ENCODE measurements around the gene HIGD2A.
"Not testable (repeated sequence)": the region's sequence is repeated elsewhere in the genome, so short reads cannot be mapped to it uniquely, and the experiment has no call there.

The HIGD2A gene

DNA sequence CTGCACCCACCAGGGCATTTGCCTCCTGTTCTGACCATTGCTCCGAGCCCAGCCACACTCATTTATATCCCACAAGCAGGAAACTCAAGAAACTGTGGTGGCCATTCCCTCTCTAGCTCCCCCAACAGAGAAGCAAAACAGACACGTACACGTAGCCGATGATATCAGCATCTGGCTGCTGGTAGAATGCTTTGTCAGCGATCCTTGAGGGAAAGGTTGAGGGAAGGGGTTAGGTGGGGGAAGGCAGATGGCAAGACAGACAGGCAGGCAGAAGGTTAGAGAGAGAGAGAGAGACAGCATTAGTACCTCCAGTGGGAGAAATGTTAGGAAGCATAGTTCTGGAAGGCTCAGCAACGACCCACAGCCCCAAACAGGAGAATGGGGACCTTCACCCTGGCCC is 7.8 kb downstream of the HIGD2A start:
- DNase-seq, result no peak

DNA sequence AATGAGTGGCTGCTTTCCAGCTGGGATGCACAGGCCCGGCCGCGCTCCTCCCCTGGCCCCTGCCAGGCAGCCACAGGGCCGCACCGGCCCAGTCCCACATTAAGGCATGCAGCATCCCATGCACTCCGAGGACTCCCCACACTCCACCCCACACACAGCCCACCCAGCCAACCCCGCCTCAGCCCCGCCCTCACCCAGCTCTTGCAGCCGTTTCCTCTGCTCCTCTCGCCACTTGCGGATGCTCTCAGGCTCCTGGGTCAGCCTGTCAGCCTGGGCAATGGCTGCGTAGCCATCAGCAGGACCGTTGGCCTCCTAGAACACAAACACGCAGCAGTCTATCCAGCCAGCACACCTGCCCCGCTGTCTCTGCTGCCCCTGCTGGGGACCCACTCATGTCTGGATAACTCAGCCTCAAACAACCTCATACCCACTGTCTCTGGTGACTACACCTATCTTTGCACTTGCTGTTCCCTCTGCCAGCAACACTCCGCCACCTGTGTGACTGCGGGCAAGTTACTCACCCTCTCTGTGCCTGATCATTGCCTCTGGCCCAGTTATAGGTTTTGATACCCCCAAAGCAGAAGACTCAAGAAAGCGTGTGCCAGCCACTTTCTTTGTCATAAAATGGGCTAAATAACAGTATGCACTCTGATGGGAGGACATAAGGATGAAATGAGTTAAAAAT is 9.3 kb downstream of the HIGD2A start:
- DNase-seq, result no peak

DNA sequence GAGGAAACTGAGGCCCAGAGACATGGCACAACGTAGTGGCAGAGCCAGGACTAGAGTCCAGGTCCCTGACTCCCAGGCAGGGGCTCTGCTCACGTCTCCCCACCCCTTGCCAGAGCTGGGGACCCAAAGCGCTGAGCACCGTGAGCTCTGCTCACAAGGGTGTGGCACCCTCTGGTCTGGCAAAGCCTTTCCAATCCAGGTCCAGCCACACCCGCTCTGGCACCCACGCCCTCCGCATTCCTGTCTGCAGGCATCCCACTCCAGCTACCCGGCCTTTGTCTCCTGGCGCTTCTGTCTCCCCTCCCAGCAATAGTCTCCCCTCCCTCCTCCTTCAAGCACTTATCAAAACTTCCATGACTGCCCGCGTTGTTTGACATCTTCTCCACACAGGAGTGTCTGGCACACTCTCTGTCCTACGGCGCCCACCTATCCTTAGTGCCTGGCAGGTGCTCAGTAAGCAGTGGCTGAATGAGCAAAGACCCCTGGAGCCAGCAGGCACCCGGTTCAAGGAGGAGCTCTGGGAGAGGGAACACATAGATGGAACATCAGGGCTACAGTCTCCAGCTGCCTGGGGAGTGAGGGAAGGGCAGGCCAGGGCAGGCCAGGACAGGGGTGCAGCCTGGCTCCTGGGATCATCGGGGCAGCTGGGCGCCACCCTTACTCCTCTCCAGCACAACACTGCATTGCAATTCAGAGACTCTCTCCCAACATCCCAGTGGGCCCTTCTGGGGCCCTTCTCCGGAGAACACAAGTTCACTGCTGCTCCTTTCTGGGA is 12.0 kb downstream of the HIGD2A start:
- DNase-seq, result no peak

DNA sequence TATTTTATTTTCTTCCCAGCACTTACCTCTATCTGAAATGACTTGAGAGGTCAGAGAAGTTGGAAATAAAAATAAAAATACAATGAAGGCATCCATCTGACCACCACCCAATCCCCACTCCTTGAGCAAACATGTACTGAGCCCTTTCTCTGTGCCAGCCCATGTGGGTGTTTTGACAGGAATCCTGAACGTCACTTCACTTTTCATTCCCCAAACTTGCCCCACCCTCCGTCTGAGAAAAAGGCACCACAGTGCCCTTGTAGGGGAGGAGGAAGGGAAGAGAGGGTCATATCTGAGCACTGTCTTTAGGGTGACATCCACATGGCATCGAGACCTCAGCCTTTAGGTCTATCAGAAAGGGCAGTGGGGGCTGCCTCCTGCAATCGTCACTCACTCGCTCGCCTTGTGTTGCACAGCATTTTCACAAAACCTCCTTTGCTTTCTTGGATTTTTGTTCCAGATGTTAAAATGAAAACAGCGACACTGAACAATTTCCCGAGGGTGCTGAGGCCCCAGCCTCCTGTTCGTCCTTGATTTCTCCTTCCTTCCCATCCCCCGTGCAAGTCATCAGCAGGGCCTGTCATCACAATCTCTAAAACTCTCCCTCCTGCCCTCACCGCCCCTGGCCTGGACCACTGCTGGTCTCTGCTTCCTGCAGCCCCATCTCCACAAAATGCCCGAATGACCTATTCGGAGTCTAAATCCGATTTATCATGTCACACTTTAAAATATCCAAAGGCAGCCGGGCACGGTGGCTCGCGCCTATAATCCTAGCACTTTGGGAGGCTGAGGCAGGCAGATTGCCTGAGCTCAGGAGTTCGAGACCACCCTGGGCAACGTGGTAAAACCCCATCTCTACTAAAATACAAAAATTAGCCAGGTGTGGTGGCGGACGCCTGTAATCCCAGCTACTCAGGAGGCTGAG is 13.0 kb downstream of the HIGD2A start:
- DNase-seq, result no peak

DNA sequence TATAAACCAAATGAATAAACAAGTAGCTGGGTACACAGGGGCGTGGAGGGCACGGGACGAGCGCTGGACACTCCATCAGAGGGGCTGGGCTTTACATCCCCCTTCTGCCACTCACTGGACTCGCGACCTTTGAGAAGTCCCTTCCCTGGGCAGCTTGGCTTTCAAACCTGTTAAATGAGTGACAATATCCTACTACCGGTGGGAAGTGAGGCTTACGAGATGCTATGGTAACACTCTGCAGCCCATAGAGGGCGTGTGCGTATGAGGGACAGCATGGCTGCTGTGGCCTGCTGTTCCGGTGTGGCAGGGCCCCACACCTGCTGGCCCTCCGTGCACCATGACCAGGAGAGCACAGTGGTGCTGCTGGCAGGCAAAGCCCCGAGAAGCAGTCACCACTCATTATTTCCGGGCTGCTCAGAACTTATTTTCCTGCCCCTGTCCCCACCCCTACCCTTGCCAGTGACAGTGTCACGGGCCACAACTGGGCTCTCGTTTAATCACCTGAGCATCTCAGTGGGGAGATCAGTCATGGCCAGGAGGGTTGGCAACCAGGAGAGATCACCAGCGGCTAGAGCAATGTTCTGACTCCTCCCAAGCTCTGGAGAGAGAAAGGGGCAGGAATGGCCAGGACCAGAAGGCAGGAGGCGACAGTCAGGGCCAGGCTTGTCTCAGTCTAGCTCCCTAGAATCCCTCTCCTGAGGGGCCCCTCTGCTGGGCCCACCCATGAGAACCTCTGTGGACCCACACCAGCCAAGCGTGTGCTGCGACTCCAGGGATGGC is 17.3 kb downstream of the HIGD2A start:
- no peak for DNase-seq

DNA sequence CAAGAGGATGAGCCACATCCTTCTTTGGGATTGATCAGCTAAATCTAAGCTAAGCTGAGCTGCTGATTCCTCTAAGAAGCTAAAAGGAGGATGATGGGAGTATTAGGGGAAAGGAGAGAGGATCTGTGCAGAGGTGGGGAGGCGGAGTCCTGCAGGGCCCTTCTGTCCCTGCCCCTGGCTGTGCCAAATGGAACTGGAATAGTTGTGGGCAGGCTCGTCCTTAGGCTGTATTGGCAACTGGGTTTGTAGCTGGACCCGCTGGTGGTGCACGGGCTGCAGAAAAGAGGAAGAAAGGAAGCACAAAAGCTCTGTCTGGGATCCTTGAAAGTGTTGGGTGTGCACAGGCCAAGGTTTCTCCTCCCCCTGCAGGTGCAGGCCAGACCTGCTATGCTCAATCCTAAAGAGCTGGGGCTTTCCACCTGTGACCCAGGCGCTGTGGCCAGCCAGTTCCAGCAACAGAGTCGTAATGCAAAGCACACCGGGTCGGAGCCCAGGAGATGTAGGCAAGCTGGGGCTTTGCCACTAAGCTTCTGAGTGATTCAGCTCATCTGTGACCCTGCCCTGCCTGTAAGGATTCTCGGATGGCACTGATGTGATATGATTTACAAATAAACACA is 18.0 kb downstream of the HIGD2A start:
- no peak for DNase-seq

DNA sequence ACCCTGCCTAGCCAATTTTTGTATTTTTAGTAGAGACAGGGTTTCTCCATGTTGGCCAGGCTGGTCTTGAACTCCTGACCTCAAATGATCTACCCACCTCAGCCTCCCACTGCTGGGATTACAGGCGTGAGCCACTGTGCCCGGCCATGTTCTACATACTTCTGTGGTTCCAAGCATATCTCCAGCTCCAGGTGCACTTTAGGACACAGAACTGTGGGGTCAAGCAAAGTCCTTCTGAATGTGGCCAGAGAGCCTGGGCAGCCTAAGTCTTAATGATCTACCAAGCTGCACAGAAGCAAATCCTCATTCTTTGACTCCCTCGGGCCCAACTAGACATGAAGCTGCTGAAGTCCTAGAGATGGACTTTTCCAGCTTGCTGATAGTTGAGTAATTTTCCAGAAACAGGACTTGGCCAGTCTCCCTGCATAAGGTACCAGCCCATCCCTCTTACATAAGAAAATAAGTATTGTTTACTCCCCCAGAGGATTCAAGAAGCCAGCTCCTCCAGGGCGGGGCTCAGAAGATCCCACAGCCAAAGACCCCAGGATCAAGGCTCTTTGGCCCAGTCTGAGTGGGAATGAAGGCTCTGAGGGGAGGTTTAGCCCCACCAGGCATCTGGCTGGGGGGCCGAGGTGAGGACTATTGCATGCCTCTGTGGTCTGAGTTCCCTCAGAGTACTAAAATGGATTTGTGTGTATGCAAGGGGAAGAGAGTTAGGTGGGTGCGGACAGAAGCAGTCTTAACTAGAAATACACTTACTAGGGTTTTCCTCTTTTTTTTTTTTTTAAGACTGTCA is 19.1 kb downstream of the HIGD2A start:
- no peak for DNase-seq

DNA sequence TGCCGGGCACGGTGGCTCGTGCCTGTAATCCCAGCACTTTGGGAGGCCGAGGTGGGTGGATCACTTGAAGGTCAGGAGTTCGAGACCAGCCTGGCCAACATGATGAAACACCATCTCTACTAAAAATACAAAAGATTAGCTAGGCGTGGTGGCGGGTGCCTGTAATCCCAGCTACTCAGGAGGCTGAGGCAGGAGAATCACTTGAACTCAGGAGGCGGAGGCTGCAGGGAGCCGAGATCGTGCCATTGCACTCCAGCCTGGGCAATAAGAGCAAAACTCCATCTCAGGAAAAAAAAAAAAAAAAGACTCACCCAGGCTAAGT is 19.7 kb downstream of the HIGD2A start:
- DNase-seq, result not testable (repeated sequence)

DNA sequence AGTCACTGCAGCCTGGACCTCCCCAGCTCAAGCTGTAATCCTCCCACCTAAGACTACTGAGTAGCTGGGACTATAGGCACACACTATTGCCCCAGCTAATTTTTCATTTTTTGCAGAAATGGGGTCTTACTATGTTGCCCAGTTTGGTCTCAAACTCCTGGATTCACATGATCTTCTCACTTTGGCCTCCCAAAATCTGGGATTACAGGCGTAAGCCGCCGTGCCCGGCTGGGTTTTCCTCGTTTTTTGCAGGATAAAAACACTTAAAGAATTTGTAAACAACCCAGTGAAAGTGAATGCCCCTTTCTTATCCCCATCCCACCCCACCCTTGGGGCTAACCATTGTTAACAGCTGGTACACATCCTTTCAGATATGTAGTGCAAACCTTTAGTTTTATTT is 20.0 kb downstream of the HIGD2A start:
- no peak for DNase-seq

DNA sequence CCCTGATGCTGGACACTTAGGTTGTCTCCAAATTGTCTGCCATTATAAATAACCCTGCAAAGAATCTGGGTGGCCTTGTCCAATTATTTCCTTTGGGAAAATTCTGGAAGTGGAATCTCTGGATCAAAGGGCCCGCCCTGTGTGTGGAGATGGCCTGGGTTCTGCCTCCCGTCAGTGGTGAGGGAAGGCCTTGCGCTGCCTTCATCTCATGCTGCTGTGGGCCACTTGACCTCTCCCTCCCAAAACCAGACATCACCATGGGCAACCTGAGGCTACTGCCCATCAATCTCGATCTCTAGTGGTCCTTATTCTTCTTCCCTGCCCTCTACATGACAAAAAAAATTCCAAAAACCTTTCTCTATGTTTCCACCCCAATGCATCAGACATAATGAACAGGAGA is 21.2 kb downstream of the HIGD2A start:
- DNase-seq, result no peak

DNA sequence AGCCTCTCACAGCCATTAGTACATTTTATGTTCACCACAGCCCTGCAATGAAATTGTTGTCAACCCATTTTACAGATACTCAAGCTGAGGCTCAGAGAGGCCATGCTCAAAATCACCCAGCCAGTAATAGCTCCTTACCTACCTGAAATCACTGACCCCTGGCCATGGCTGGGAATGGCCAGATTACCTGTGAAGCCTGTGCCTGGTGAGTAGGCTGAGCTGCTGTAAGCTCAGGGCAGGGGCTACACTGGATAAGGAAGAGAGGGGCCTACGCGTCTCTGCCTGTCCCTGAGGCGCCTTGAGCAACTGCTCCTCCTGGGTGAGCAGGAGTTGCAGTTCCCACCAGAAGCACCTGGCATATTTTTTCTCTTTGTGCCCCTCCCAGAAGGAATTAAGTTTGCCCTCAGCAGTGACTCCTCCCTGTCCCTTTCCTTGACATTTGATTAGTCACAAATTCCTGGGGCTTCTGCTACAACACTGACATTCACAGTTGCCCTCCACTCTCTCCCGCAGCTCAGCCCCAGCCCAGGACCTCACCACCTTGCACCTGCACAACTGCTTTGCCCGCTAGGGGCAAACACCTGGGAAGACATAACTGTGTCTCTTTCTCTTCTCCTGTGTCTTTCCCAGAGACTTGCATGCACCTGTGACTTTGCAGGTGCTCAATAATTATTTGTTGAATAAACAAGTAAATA is 22.1 kb downstream of the HIGD2A start:
- DNase-seq, result no peak

DNA sequence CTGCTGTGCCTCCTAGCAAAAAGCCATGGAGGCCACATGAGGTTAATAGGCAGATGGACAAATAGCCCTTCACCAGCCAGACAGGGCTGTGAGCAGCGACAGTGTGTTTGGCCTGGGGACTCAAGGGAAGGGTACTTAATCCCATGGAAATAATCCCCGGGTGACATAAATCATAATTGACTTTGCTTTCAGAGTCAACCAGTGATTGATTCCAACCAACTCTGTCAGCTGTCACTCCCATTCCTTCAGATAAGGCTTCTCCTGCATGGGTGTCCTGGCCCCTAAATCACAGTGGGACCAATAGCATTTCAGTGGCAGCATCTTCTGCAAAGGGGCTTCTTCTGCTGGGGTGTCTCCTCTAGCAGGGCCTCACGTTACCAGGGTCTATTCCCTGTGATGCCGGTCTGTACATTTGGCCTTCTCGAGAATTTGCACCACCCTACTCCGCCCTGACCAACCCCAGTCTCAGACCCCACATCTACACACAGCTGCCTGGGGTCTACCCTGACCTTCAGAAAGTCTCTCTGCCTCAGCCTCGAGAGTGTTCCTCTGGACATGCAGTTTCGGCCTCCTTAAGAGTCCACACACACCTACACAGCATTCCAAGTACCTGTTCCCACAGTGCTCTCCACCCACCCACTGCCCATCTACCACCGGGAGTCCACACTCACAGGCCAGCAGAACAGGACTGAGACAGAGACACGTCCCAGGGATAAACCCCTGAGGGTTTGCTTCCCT is 24.1 kb downstream of the HIGD2A start:
- no peak for DNase-seq

DNA sequence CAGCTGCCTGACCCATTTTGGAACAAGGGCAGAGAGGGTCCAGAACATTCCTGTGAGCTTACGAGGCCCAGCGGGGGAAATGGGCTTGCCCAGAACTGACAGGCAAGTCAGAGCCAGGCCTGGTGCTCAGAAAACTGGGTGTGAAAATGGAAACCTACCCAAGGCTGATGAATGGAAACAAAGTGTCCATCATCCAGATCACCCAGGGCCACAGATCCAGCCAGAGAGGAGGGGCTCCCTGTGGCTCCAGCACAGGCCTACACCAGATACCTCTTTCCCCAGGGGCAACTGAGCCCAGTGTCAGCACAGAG is 24.7 kb downstream of the HIGD2A start:
- DNase-seq, result no peak

DNA sequence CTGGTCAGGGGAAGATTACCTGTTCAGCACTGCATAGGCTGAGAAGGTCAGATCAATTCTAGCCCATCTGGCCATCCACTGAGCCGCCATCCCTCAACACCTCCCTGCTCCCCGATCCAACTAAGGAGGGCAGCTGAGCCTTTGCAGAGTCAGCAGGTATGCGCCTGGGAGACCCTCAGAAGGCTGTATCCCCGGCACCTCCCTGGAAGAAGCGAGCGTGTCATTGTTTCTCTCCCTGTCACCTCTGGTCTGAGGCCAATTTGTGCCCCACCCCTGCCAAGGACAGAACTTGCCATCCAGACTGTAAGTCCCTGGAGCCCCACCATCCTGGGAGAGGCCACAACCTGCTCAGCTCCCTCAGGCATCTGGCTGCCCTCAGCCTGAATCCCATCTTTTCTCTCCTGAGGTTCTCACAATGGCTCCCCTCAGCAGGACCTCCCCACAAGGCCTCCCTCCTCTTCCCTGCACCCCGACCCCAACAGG is 25.2 kb downstream of the HIGD2A start:
- DNase-seq, result no peak

DNA sequence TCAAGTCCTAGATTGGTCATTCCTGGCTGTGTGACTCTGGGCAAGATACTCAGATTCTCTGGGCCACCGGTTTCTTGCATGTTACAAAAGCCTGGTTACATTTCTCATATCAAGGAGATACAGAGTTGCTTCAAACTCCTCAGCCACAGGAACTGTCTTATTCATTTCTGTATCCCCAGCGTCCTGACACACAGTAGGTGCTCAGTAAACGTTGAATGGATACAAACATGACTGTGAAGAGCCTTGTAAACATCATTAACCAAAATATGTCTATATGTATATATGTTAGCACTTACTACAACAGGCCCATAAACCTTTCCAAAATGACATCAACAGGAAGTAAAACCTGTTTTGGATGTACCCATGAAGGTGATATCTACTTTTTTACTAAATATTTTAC is 26.2 kb downstream of the HIGD2A start:
- no peak for DNase-seq

DNA sequence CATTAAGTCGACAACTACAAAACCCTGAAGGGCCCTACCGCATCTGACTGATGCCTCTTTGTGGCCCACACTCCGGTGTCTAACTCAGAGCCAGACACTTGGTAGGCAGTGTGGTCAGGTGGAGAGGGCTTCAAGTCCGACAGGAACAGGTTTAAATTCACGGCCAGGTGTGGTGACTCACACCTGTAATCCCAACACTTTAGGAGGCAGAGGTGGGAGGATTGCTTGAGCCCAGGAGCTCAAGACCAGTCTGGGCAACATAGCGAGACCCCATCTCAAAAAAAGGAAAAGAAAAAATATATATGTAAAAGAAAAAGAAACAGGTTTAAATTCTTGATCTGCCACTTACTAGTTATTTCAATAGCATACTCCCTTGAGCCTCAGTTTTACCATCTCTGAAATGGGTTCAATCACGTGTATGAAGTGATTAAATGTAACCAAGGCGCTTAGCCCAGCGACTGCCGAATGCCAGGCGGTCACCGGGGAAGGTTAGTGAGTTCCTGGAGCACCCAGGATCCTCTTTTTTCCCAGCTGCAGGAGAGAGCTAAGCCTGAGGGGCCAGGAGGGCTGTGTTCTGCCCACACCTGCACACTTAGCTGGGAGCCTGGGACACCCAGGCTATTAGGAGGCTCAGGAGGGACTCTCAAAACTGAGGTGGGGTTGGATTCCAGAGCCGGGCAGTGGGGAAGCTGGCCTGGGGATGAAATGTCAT is 26.8 kb downstream of the HIGD2A start:
- DNase-seq, result no peak

DNA sequence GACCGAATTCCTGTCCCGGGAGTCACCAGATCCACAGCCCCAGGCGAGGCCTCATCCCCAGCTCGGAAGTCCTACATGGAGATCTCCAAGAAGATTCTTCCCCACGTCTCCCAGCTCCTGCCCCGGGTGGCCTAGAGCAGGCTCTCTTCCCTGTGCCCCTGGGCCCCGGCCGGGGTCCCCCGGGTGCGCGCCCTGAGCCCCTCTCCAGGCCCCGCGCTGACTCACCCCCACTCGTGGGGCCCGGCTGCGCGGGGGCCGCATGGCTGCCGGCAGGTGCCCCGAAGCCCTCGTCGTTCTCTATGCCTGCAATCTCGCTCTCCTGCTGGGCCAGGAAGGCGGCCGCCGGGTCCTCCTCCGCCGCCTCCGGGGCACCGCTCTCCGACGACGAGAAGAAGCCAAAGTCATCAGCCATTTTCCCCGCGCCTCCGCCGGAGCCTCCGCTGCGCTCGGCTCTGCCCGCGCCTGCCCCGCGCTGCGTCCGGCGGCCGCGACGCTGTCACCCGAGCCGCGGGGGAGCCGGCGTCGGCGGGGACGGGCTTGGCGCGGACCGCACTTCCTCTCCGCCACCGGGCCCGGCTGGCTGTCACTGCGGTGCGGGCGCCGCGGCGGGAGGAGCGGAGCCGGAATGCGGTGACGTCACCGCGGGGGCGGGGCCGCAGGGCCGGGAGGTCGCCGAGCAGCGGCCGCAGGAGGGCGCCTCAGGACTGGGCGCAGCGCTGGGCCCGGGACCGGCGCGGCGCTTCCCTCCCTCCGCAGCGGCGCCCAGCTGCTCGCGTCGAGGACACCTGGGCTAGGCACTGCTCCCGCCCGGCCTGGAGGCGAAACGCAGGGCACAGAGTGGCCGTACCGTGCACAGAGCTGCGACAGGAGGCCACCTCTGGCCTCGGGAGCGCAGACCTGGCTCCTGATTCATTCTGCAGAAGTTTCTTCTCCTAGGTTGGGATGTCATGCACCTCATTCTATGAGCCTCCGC is 27.7 kb downstream of the HIGD2A start, which contains the start of gene CLTB:
Gene CLTB (minus strand): TSS at position 588 of the 973 bp plus-strand sequence. CDS start 176 bp downstream, at position 412.
- peak; percentile 50 for DNase-seq

DNA sequence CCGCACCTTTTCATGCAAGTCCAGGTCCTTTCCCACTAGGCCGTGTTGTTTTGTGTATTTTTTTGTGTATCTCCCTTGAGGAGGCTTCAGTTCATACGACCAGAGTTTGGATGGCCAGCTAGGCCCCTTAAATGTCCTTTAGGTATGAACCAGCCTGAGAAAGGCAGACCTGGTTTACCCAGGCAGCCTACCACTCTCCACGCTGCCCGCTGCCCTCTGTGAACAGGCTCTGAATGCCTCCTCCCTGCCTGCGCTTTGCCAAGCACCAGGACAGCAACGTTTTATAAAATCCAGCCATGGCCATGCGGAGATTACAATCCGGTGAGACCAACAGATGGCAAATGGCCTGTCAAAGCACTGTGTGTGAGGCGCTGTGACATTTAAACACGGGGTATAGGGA is 28.4 kb downstream of the HIGD2A start:
- DNase-seq, result no peak
